ENCODE results near the gene PCNX3.

Gene PCNX3

GRCh38 chr11:65589444-65590239 is 25.9 kb upstream of the PCNX3 start:
- no peak overlapping the region for H3K27ac ChIP-seq (ENCODE audit: low read length)
- no peaks in the 10 kb centered on the region for H3K9me3 ChIP-seq (ENCODE audit: control insufficient read depth, insufficient read depth, low read length)
- H3K4me1 ChIP-seq (ENCODE audit: control insufficient read depth, insufficient read depth, low read length): peaks cover 7% of the 10 kb centered on the region
- no peaks in the 10 kb centered on the region; the same call in 1 of the 2 replicates for H3K36me3 ChIP-seq (ENCODE audit: control insufficient read depth, insufficient read depth, low read length)
- H3K4me3 ChIP-seq (ENCODE audit: low read length): no peak overlapping the region
- peaks cover 10% of the 10 kb centered on the region for H3K27me3 ChIP-seq (ENCODE audit: control insufficient read depth, insufficient read depth, low read length)
- WGBS (ENCODE audit: insufficient coverage, insufficient read length): no CpG with 5 or more reads among the region's 9 CpGs
- DNase-seq (ENCODE audit: low read depth, low spot score): no peak

- no peak overlapping the region for H3K4me3 ChIP-seq (ENCODE audit: low read length)
- no peak overlapping the region for H3K27ac ChIP-seq (ENCODE audit: low read length)
- no CpG with 5 or more reads among the region's 8 CpGs for WGBS (ENCODE audit: insufficient coverage, insufficient read length)
- peaks cover 10% of the 10 kb centered on the region for H3K27me3 ChIP-seq (ENCODE audit: control insufficient read depth, insufficient read depth, low read length)
- H3K36me3 ChIP-seq (ENCODE audit: control insufficient read depth, insufficient read depth, low read length): no peaks in the 10 kb centered on the region; the same call in 1 of the 2 replicates
- no peaks in the 10 kb centered on the region for H3K9me3 ChIP-seq (ENCODE audit: control insufficient read depth, insufficient read depth, low read length)
- no peak for DNase-seq (ENCODE audit: low read depth, low spot score)
- H3K4me1 ChIP-seq (ENCODE audit: control insufficient read depth, insufficient read depth, low read length): peaks cover 7% of the 10 kb centered on the region
Measured at GRCh38 chr11:65590240-65590738, 25.3 kb upstream of the PCNX3 start.

GRCh38 chr11:65591939-65592857 is 23.4 kb upstream of the PCNX3 start:
- WGBS (ENCODE audit: insufficient coverage, insufficient read length): no CpG with 5 or more reads among the region's 106 CpGs
- Histone ChIP-seq H3K4me3 (ENCODE audit: low read length) (peak overlapping the region; percentile 41), H3K9me3 (ENCODE audit: control insufficient read depth, insufficient read depth, low read length) (no peaks in the 10 kb centered on the region), H3K27ac (ENCODE audit: low read length) (no peak overlapping the region), H3K4me1 (ENCODE audit: control insufficient read depth, insufficient read depth, low read length) (peaks cover 7% of the 10 kb centered on the region), H3K27me3 (ENCODE audit: control insufficient read depth, insufficient read depth, low read length) (peaks cover 6% of the 10 kb centered on the region; the same call in 1 of the 2 replicates), H3K36me3 (ENCODE audit: control insufficient read depth, insufficient read depth, low read length) (no peaks in the 10 kb centered on the region)
- DNase-seq (ENCODE audit: low read depth, low spot score): no peak

- WGBS (ENCODE audit: insufficient coverage, insufficient read length): no CpG with 5 or more reads among the region's 22 CpGs
- DNase-seq (ENCODE audit: low read depth, low spot score): no peak
- Histone ChIP-seq H3K27me3 (ENCODE audit: control insufficient read depth, insufficient read depth, low read length) (peaks cover 6% of the 10 kb centered on the region; the same call in 1 of the 2 replicates), H3K4me3 (ENCODE audit: low read length) (peak overlapping the region; percentile 41; the same call in 1 of the 2 replicates), H3K36me3 (ENCODE audit: control insufficient read depth, insufficient read depth, low read length) (0 out of 2 replicates have a peak, but pooled peaks cover 2% of the 10 kb centered on the region), H3K27ac (ENCODE audit: low read length) (no peak overlapping the region), H3K9me3 (ENCODE audit: control insufficient read depth, insufficient read depth, low read length) (no peaks in the 10 kb centered on the region), H3K4me1 (ENCODE audit: control insufficient read depth, insufficient read depth, low read length) (peaks cover 7% of the 10 kb centered on the region)
Measured at GRCh38 chr11:65592858-65593517, 22.6 kb upstream of the PCNX3 start.

GRCh38 chr11:65593518-65594414 is 21.8 kb upstream of the PCNX3 start:
- no CpG with 5 or more reads among the region's 26 CpGs for WGBS (ENCODE audit: insufficient coverage, insufficient read length)
- DNase-seq (ENCODE audit: low read depth, low spot score): no peak
- Histone ChIP-seq H3K27me3 (ENCODE audit: control insufficient read depth, insufficient read depth, low read length) (peaks cover 6% of the 10 kb centered on the region; the same call in 1 of the 2 replicates), H3K36me3 (ENCODE audit: control insufficient read depth, insufficient read depth, low read length) (peaks cover 6% of the 10 kb centered on the region; the same call in 1 of the 2 replicates), H3K4me1 (ENCODE audit: control insufficient read depth, insufficient read depth, low read length) (peaks cover 7% of the 10 kb centered on the region), H3K27ac (ENCODE audit: low read length) (no peak overlapping the region), H3K4me3 (ENCODE audit: low read length) (no peak overlapping the region), H3K9me3 (ENCODE audit: control insufficient read depth, insufficient read depth, low read length) (no peaks in the 10 kb centered on the region)

GRCh38 chr11:65595131-65595530 is 20.4 kb upstream of the PCNX3 start:
- no CpG with 5 or more reads among the region's 3 CpGs for WGBS (ENCODE audit: insufficient coverage, insufficient read length)
- no peak overlapping the region for H3K27ac ChIP-seq (ENCODE audit: low read length)

GRCh38 chr11:65595543-65596281 is 19.9 kb upstream of the PCNX3 start, which contains the start of gene KCNK7:
Gene KCNK7 (minus strand): TSS chr11:65595800. CDS start chr11:65595772, 28 bp downstream.
- no peak for DNase-seq (ENCODE audit: low read depth, low spot score)
- Histone ChIP-seq H3K27ac (ENCODE audit: low read length) (no peak within 1 kb of the TSS), H3K4me1 (ENCODE audit: control insufficient read depth, insufficient read depth, low read length) (peaks cover 7% of the 10 kb centered on the region), H3K27me3 (ENCODE audit: control insufficient read depth, insufficient read depth, low read length) (peaks cover 7% of the 10 kb centered on the region; the same call in 1 of the 2 replicates), H3K36me3 (ENCODE audit: control insufficient read depth, insufficient read depth, low read length) (peaks cover 6% of the 10 kb centered on the region), H3K9me3 (ENCODE audit: control insufficient read depth, insufficient read depth, low read length) (no peaks in the 10 kb centered on the region), H3K4me3 (ENCODE audit: low read length) (no peak within 1 kb of the TSS)
- no CpG with 5 or more reads among the region's 12 CpGs for WGBS (ENCODE audit: insufficient coverage, insufficient read length)

More at GRCh38 chr11:65595131-65595530, 20.4 kb upstream of the PCNX3 start:
- Histone ChIP-seq H3K4me1 (ENCODE audit: control insufficient read depth, insufficient read depth, low read length) (peaks cover 7% of the 10 kb centered on the region), H3K9me3 (ENCODE audit: control insufficient read depth, insufficient read depth, low read length) (no peaks in the 10 kb centered on the region), H3K4me3 (ENCODE audit: low read length) (no peak overlapping the region), H3K36me3 (ENCODE audit: control insufficient read depth, insufficient read depth, low read length) (peaks cover 6% of the 10 kb centered on the region), H3K27me3 (ENCODE audit: control insufficient read depth, insufficient read depth, low read length) (peaks cover 6% of the 10 kb centered on the region; the same call in 1 of the 2 replicates)
- no peak for DNase-seq (ENCODE audit: low read depth, low spot score)

- peaks cover 8% of the 10 kb centered on the region for H3K4me1 ChIP-seq (ENCODE audit: control insufficient read depth, insufficient read depth, low read length)
- no peak overlapping the region for H3K27ac ChIP-seq (ENCODE audit: low read length)
- peaks cover 6% of the 10 kb centered on the region for H3K36me3 ChIP-seq (ENCODE audit: control insufficient read depth, insufficient read depth, low read length)
- H3K9me3 ChIP-seq (ENCODE audit: control insufficient read depth, insufficient read depth, low read length): no peaks in the 10 kb centered on the region
- no peak overlapping the region for H3K4me3 ChIP-seq (ENCODE audit: low read length)
- no CpG with 5 or more reads among the region's 6 CpGs for WGBS (ENCODE audit: insufficient coverage, insufficient read length)
- DNase-seq (ENCODE audit: low read depth, low spot score): no peak
- H3K27me3 ChIP-seq (ENCODE audit: control insufficient read depth, insufficient read depth, low read length): peaks cover 7% of the 10 kb centered on the region; the same call in 1 of the 2 replicates
Measured at GRCh38 chr11:65596520-65596919, 19.1 kb upstream of the PCNX3 start.
